Measurements from ENCODE around the gene SLC18A3. TPM values are rescaled to one million over a fixed set of nuclear protein-coding genes. Genes with fewer than 3 reads are reported as not detected.

SLC18A3 gene
- polyA plus RNA-seq, 1 donor (not counting 4 experiments of a cell fraction or from before 2014, with no cell fraction given): not detected

DNA sequence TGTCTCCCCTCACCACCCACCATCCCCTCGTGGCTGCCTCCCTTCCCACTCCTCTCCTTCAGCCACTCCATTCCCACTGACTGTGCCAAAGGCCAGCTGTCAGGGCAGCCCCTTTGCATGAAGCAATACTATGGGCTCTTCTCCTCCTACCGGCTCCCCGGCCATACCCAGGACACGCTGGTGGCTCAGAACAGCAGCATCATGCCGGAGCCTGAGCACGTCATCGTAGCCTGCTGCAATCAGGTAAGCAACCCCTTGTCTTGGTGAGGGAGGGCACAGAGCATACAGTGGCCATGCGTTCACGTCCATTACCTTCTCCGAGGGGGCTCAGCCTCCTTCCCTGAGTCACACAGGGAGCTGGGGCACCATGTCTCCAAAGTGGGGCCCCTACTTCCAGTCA is 15.3 kb downstream of the SLC18A3 start:
- dilution Hi-C loops (cut with MboI; ENCODE audit: extremely low pct_ligation_motif_present, low sequenced_read_pairs): no loop called here

DNA sequence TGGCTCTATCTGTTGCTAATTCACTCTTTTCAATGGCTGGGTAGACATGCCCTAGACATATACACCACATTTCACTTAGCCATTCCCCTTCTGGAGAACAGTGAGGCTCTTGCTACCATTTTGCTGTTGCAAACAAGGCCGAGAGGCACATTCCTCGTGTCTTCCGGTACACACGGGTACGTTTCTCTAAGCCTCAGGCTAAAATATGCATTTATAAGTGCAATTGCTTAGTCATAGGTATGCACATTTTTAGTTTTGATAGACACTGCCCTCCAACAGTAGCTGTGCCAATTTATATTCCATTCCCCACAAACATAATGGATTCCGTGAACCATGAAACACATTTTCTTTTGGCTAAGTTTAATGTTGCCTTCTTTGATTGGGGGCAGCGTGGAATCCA is 16.9 kb downstream of the SLC18A3 start:
- DNase-seq (ENCODE audit: low read depth, low spot score) (no peak), FAIRE-seq (peak; percentile 88)
- H3K79me2 ChIP-seq (ENCODE audit: control insufficient read depth, insufficient read depth, low read length): no peaks in the 10 kb centered on the region
- no peak overlapping the region for H3K4me3 ChIP-seq (ENCODE audit: control insufficient read depth in 2 of 3, extremely low read depth in 1 of 3, insufficient read depth in 2 of 3, low read depth in 1 of 3, low read length in 3 of 3)
- H3K4me2 ChIP-seq (ENCODE audit: control insufficient read depth, extremely low read depth, insufficient read depth, low read depth, low read length): peak overlapping the region; percentile 7
- no peaks in the 10 kb centered on the region for H3K36me3 ChIP-seq (ENCODE audit: control insufficient read depth in 2 of 2, extremely low read depth in 1 of 2, insufficient read depth in 2 of 2, low read length in 2 of 2)
- H3K27me3 ChIP-seq (ENCODE audit: control insufficient read depth, extremely low read depth, insufficient read depth, low read length): no peaks in the 10 kb centered on the region
- peaks cover 9% of the 10 kb centered on the region for H3K4me1 ChIP-seq (ENCODE audit: control insufficient read depth, extremely low read depth, insufficient read depth, low read length)
- no peak for TF ChIP-seq EZH2 (IDR thresholded peaks at IDR 0.05; ENCODE audit: low read length)
- TF ChIP-seq, protein P1, sequence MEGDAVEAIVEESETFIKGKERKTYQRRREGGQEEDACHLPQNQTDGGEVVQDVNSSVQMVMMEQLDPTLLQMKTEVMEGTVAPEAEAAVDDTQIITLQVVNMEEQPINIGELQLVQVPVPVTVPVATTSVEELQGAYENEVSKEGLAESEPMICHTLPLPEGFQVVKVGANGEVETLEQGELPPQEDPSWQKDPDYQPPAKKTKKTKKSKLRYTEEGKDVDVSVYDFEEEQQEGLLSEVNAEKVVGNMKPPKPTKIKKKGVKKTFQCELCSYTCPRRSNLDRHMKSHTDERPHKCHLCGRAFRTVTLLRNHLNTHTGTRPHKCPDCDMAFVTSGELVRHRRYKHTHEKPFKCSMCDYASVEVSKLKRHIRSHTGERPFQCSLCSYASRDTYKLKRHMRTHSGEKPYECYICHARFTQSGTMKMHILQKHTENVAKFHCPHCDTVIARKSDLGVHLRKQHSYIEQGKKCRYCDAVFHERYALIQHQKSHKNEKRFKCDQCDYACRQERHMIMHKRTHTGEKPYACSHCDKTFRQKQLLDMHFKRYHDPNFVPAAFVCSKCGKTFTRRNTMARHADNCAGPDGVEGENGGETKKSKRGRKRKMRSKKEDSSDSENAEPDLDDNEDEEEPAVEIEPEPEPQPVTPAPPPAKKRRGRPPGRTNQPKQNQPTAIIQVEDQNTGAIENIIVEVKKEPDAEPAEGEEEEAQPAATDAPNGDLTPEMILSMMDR (optimal IDR thresholded peaks at IDR 0.05 in 1 of 3, IDR thresholded peaks at IDR 0.05 in 1 of 3, conservative IDR thresholded peaks at IDR 0.05 in 1 of 3; ENCODE audit: extremely low read depth in 1 of 3, insufficient read depth in 2 of 3, low read length in 3 of 3): no peak
- H3K9me3 ChIP-seq (ENCODE audit: control insufficient read depth, low read depth, low read length): no peaks in the 10 kb centered on the region
- dilution Hi-C loops (cut with MboI; ENCODE audit: extremely low pct_ligation_motif_present, low sequenced_read_pairs): no loop called here
- no peak overlapping the region for H2AFZ ChIP-seq (ENCODE audit: control insufficient read depth, low read length)
- no peak overlapping the region for H3K9ac ChIP-seq (ENCODE audit: control insufficient read depth, extremely low read depth, insufficient read depth, low read length)
- H4K20me1 ChIP-seq (ENCODE audit: control insufficient read depth, extremely low read depth, insufficient read depth, low read length): no peaks in the 10 kb centered on the region
- H3K9me1 ChIP-seq (ENCODE audit: control insufficient read depth, extremely low read depth, insufficient read depth, low read length): no peaks in the 10 kb centered on the region
- H3K27ac ChIP-seq (ENCODE audit: control insufficient read depth, insufficient read depth, low read length): no peak overlapping the region

More for the DNA sequence above, 15.3 kb downstream of the SLC18A3 start:
- DNase-seq (ENCODE audit: low read depth, low spot score) (no peak), FAIRE-seq (no peak)
- Histone ChIP-seq H3K4me3 (ENCODE audit: control insufficient read depth in 2 of 3, extremely low read depth in 1 of 3, insufficient read depth in 2 of 3, low read depth in 1 of 3, low read length in 3 of 3) (no peak overlapping the region), H3K79me2 (ENCODE audit: control insufficient read depth, insufficient read depth, low read length) (no peaks in the 10 kb centered on the region), H3K9me3 (ENCODE audit: control insufficient read depth, low read depth, low read length) (no peaks in the 10 kb centered on the region), H3K4me1 (ENCODE audit: control insufficient read depth, extremely low read depth, insufficient read depth, low read length) (peaks cover 9% of the 10 kb centered on the region), H3K9me1 (ENCODE audit: control insufficient read depth, extremely low read depth, insufficient read depth, low read length) (no peaks in the 10 kb centered on the region), H3K36me3 (ENCODE audit: control insufficient read depth in 2 of 2, extremely low read depth in 1 of 2, insufficient read depth in 2 of 2, low read length in 2 of 2) (no peaks in the 10 kb centered on the region), H3K4me2 (ENCODE audit: control insufficient read depth, extremely low read depth, insufficient read depth, low read depth, low read length) (no peak overlapping the region), H3K9ac (ENCODE audit: control insufficient read depth, extremely low read depth, insufficient read depth, low read length) (no peak overlapping the region), H3K27me3 (ENCODE audit: control insufficient read depth, extremely low read depth, insufficient read depth, low read length) (peaks cover 7% of the 10 kb centered on the region), H4K20me1 (ENCODE audit: control insufficient read depth, extremely low read depth, insufficient read depth, low read length) (no peaks in the 10 kb centered on the region), H2AFZ (ENCODE audit: control insufficient read depth, low read length) (no peak overlapping the region), H3K27ac (ENCODE audit: control insufficient read depth, insufficient read depth, low read length) (no peak overlapping the region)
- no peak for TF ChIP-seq EZH2 (IDR thresholded peaks at IDR 0.05; ENCODE audit: low read length)
- TF ChIP-seq, protein P1 (optimal IDR thresholded peaks at IDR 0.05 in 1 of 3, IDR thresholded peaks at IDR 0.05 in 1 of 3, conservative IDR thresholded peaks at IDR 0.05 in 1 of 3; ENCODE audit: extremely low read depth in 1 of 3, insufficient read depth in 2 of 3, low read length in 3 of 3): no peak

Measured in keratinocyte (primary cell).